GM19463 (cell line): ENCODE measurements around the gene GSAP.

Experiments
- ATAC-seq: cut with Tn5 transposase; IDR thresholded peaks from one replicate; pipeline ENCODE4 v1.9.1; 2021; ENCODE audit warnings: mild to moderate bottlenecking, moderate library complexity; ENCODE audit not compliant: unreplicated experiment

Gene GSAP

DNA sequence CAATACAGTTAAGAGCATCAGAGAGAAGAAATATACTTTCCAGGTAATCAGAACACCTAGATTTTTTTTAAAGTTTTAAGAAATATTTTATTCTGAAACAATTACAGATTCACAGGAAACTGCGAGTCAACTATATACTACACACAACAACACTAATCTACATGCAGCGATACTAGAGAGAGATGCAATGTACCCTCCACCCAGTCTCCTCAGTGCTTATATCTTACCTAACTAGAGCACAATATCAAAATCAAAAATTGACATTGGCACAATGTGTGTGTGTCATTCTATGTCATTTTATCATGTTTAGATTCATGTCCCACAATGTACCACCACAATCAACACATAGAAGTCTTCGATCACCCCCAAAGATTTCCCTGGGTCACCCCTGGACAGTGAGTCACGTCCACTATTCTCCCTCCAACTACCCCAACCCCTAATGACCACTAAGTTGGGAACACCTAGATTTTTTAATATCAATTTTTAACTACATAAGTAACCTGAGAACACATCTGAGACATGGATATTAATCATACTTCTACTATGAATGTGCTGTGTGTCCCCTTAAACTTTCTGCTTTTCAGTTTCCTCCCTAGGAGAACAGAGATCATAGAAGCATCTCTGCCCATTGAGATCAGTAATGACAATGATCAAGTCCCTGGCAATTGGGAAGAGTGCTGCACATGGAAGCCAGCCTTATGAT lies 86.5 kb downstream of the GSAP start:
- ATAC-seq = peak; percentile 30

DNA sequence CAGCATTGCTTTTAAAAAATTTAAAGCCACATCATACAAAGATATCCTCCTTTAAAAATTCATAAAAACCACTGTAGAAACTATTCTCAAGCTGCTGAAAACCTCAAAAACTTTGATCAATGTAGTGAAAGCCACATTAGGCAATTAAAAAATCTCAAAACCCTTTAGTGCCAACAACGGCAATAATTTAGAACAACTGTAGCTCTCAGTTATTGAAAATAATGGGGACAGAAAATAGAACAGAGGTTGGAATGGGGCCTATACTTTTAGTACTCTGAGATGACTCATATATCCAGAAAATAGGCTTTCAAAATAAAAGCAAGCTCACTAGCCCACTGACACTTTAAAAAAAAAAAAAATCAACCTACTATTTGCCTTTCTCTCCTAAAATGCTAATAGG lies 87.5 kb downstream of the GSAP start:
- no peak for ATAC-seq

DNA sequence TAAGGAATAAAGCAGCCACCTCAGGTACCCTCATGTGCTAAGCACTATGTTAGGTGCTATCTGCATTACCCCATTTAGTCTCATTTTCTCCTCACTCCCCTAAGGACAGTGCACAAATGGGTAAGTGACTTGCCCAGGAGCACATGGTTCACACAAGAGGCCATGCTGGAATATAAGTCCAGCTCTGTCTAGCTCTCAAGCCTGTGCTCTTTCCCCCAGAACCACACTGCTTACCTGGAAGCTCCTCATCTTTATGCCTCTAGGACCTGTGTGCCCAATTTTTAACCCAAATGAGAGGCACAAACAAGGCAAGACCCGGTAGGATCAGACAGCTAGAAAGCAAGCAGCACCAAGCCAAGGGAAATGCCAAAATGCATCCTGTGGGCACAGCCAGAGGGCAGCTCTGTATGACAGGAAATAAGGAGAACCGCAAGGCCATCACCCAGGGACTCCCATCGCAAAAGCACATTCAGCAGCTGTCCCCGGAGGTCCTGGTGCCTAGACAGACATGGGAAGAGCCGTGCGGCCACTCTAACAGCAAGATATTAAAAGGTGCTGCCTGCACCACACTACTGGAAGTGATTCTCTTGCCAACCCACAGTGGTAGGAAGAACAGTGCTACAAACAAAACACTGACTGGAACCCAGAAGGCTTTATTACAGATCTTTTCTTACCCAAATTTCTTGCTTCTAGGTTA lies 88.1 kb downstream of the GSAP start:
- ATAC-seq = no peak

DNA sequence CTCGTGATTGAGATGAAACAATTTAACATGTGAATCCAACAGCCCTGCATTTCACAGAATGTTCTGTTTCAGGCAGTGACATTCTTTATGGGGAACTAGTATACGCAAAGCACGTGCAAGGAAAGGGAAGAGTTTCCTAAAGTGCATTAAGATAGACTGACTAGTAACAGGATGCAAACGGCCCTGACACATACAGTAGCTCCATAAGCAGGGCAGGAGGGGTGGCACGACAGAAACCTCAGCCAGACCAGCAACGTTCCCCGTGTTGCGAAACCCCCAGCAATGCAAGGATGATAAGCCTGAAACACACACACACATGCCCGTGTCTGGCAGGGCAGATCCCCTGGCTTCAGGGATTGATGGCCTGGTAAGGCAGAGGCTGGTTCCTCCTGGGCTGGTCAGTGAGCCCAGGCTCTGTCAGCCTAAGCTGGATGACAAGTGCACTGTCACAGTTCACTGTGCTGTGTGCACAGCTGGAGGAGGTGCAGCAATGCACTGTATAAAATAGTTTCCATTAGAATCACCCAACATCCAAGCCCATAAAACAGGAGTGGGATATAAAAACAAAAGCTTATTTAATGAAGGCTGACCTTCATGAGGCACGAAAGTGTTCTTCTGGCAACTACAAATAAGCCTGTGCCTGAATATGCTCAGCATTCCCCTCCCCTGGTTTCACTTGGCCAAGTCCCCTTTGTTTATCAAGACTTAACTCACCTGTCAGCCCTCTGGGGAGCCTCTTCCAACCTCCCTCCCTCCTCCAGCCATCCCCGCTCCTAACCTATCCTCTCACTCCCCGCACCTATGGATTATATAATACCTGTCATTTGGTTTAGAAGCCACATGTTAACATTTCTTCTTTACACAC lies 88.8 kb downstream of the GSAP start:
- ATAC-seq = no peak

DNA sequence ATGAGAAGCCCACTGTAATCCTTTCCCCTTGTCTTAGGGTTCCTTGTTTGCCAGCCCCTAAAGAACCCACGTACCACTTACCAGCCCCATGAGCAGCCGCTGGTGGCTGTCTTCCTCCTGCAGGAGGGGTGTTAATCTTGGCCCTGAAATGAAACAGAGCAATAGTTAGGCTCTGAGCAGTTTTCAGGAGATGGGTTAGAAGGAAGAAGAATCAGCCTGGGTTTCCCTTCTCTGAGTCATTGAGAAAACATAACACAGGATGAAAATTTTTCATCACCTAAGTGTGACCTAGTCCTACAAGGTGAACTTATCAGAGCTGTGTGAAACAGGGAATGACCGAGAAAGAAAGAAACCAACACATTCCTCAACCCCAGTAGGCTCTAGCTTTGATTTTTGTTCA lies 90.0 kb downstream of the GSAP start:
- ATAC-seq = no peak

DNA sequence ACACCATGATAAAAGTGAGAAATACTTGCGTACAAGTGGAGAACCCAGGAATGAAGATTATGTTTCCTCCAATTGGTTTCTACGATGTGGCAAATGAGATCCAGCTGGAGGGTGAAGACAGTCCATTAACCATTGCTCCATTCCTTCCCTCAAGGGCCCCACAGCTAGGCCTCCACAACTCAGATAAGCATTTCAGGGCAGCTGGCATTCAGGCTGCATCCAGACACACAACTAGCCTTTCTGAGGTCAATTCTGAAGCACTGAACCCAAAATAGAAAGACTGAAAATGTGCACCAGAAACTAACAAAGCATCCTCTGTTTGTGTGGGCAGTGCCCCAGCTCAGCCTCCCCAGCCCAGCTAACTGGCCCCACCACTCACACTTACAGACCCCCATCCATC lies 94.8 kb downstream of the GSAP start:
- ATAC-seq = no peak

DNA sequence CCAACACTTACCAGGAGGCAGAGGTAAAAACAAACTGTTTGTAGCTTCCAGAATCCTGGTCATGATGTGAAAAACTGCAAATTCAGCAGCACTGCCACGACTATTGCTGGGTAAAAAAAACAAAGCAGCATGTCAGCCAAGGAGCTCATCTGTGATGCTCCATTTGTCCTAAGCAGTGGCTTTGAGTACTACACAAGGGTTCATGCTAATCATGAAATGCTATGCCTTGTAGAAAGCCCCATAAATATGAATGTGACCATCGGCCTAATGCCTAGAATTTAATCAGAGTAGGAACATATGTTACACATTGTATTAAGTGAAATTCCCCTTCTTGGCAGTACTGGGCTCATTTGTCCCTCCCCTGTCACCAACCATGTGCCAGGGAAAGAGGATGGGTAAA lies 95.4 kb downstream of the GSAP start:
- no peak for ATAC-seq

DNA sequence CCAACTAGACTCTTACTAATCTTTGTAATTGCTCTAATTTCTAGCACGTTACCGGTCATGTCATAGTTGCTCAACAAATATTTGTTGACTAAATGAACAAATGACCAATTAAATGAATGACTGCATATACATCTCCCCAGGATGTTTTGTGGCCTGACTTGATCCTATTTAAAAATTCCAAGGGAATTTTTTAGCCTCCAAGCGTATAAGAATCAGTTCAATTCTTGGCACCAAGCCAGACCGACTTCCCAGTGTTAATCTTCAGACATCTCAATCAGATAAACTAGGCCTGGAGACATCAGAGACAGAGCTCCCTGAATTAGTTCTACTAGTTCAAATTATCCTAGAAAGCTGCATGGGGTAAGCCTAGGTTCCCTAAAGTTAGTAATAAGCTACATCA lies 96.0 kb downstream of the GSAP start:
- ATAC-seq = no peak

DNA sequence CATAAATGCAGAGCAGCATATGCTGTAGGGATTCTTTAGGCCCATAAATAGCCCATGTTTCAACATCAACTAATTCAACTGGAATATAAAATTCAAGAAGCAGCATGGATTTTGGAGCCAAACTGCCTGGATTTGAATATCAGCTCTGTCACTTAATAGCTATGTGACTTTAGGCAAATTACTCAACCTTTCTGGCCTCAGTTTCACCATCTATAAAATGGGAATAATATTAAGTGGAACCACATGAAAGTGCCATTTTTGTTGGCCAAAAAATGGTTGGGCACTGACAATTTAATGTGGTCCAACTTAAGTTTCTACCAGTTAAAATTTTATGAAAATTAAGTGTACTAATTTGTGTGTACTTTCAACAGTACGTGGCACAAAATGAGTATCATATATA lies 98.1 kb downstream of the GSAP start:
- ATAC-seq = no peak

DNA sequence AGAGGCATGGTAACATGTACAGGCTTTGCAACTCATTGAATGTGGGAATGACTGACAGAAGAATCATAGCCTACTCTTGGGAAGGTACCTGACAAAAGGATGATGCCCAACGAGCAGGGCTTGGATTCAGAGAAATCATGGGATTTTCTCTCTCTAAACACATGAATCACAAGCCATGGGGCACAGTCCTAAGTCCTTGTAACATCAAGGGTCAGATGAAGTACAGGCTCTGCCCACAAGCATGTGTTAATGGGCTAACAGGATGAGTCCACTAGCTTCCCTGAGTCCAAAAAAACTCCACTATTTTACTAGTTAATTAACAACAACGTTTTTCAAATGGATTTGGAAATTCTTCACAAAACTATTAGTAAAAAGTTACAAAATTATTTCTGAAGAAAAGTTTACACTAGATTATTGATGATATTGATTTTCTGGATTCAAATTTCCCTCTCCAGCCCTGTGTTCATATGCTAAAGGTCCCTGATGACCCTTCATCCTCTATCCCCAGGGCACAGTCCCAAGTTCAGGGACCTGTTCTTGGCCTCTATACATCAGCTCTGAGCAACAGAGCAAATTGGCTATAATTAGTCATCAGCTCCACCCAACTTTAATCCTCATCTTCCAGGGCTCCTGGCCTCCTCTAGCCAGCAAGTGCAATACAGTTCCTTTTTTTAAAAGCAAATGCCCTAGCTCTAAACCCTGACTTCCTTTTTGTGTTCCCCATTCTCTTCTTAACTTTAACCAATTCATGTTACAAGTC lies 99.8 kb downstream of the GSAP start:
- no peak for ATAC-seq

DNA sequence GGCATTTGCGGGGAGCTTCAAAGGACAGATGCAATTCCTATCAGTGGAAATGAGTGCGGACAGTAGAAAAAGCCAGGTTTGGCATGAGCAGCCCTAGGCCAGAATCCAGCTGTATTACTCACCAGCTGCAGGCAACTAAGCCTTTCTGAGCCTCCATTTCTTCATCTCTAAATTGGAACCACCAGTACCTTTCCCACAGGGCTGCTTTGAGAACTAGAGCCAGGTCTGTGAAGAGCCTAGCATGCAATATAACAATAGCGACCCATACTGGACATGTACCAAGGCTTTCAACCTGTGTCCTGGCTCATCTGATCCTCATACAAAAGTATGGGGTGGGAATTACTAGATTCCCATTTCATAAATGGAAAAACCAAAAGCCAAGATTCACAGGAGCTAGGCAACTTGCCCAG lies 101.0 kb downstream of the GSAP start:
- no peak for ATAC-seq

DNA sequence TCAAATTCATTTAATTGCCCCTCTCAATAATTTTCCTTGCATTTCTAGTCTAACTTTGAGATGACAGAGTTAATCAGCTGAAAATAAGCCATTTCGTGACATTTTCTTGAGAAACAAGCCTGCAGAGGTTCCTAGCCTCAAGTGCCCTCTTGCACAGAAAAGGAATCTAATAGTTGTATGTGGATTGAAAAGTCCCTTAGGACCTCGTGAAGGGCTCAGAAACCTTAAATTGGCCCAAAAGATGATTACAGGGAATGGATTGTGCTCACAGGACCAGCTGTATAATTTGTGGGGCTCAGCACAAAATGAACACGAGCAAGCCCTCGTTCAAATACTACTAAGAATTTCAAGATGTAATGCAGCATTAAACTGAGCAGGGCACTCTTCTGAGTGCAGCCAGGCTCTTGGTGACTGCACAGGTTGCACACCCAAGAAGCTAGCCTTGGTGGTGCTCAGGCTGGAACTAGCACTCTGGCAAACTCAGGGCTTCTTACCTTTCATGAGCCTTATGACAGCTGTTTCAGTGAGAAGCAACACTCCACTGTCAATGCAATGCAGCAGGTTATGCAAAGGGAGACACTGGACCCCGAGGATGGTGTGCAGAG lies 102.2 kb downstream of the GSAP start:
- ATAC-seq = no peak

DNA sequence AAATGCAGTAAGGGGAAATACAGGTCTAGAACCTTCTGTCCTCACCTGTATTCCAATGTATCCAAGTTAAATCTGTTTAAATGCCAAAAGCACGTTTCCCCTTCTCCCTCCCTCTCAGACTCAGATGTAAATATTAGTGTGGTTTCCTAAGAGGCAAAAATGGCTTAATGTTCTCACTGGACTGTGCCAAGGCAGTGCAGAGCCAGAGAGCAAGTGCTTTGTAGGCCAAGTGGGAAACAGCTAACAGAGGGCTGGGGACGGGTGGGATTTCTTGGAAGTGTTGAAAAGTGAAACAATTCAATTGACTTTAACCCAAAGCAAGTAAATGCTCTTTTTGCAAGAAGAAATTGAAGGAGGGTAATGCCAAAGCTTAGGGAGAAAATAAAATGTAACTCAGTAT lies 103.1 kb downstream of the GSAP start:
- ATAC-seq = no peak

DNA sequence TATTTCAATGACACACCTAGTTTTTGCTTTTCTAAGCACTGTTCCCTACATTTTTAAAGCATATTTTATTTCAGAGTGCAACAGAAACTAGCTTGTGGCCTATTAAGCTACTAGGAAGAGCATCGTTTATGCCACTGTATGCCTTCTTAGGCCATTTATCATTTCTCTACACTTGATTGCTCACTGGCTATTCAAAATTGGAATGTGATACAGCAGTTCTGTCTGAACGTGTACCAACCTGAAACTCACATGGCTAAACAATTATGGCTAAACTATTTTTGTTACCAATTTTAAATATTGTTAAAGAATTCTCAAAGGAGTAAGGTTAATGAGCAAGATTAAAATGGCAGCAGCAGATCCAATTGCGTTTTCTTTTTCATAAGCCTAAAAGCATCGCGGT lies 105.2 kb downstream of the GSAP start:
- no peak for ATAC-seq

DNA sequence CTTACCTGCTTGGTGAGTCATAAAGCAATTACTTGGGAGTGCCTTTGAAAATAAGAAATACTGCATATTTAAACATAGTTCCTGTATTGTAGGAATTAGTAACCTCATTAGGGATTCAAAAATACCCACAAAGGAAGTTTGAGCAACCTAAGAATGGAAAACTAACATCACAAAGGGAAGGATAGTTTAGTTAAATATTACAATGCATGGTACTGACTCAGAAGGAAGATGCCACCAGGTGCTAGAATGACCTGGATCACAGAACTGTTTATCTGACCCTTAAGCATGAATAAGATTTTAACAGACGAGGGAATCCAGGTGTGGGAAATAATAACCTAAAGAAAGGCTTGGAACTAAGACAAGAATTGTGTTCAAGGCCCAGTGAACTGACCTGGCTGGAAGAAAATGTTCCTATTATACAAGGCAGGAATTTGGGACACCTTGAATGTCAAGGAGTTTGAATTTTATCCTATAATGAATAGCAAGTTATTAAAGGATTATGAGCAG lies 106.4 kb downstream of the GSAP start:
- no peak for ATAC-seq

DNA sequence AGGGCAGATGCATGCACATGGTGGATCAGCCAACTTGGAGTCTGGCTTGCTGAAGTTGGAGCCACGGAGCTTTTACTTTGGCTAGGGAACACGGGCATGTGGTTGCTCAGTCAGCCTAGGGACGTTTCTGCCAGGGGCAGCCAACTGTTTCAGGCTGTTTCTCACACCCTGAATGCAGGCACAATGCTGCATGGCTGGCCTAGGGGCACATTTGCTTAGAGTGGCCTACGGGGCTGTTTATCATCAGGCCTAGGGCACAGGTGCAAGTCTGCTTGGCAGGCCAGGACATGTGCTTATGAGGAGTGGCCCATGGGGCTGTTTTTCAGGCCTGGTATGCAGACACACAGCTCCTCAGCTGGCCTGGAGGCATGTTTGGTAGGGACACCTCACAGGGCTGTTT lies 107.4 kb downstream of the GSAP start:
- no peak for ATAC-seq

DNA sequence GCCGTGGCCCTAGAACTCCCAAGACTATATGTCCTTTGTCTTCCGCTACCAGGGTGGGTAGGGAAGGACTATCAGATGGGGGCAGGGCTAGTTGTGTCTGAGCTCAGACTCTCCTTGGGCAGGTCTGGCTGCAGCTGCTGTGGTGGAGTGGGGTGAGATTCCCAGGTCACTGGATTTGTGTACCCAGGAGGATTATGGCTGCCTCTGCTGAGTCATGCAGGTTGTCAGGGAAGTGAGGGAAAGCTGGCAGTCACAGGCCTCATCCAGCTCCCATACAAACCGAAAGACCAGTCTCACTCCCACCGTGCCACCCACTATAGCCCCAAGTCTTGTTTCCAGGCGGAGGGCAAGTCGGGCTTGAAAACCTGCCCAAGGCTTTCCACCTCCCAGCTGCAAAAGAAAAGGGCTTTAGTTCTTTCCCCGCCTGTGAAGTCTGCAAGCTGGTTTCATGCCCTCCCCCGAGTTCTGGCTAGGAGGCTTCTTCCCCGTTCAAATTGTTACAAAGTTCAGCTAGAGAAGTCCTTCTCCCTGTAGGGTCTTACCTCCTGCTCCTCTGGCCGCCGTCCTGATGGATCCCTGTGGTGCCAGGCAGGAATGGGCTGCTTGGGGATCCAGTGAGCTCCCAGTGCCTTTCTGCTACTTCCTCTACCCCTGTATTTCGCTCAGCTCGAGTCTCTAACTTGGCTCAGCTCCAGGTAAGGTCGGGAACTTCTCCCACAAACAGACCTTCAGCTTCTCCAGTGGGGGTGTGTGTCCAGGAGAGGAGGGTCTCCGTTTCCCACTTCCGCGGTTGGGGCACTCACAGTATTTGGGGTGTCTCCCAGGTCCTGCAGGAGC lies 109.7 kb downstream of the GSAP start:
- no peak for ATAC-seq

DNA sequence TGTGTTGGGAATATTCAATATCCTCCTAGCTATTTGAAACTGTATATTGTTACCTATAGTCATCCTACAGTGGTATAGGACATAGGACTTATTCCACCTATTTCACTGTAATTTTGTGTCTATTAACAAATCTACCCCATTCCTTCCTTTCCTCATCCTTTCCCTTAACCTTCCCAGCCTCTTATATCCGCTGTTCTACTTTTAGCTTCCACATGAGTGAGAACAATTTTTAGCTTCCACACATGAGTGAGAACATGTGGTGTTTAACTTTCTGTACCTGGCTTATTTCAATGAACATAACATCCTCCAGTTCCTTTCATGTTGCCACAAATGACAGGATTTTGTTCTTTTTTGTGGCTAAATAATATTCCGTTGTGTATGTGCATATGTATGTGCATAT lies 120.6 kb downstream of the GSAP start:
- no peak for ATAC-seq

DNA sequence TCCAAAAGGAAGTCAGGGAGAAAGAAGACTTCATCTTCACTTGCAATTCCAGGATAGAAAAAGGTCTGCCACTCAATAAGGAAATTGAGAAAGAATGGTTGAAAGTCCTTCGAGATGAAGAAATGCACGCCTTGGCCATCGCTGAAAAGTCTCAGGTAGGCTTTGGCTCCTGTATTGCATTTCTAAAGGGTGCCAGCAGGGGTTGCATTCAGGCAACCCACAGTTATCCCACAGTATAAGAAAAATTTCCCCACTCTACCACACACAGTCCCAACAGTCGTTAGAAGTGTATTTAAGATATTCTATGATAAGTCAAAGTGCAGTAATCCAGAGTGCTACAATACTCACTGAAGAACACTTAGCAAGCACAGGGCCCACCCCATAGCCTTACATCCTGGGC lies 123.1 kb downstream of the GSAP start:
- ATAC-seq = no peak

DNA sequence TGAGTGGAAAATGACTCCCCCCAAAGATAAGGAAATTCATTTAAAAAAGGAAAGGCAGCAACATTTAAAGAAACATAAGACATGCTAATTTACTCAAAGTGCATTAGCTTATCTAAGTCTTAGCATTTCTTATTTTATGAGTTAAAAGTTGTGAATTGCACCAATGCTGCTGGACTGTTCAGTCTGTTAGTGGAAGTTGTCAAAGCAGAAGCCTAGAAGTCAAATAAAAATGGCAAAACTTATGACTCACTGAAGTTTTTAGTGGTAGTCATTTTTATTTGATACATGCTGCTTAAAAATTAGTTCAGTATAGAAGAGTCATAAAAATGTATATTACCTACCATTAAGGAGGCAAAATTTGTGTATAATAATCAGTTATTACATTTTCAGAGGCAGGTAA lies 125.7 kb downstream of the GSAP start:
- ATAC-seq = no peak
